NCI-H82 treated with DMSO at 0.1 percent for 48 hours (cell line): ENCODE results near the gene PATL2.
A peak's percentile ranks its signal among the peaks of the same experiment; 100 is the strongest.
"Not testable (repeated sequence)": the region's sequence is repeated elsewhere in the genome, so short reads cannot be mapped to it uniquely, and the experiment has no call there.

Experiments used
- DNase-seq: peaks from one replicate; lab custom pipeline; 2025; ENCODE audit not compliant: unreplicated experiment; lab: John Stamatoyannopoulos, UW

PATL2 gene

DNA sequence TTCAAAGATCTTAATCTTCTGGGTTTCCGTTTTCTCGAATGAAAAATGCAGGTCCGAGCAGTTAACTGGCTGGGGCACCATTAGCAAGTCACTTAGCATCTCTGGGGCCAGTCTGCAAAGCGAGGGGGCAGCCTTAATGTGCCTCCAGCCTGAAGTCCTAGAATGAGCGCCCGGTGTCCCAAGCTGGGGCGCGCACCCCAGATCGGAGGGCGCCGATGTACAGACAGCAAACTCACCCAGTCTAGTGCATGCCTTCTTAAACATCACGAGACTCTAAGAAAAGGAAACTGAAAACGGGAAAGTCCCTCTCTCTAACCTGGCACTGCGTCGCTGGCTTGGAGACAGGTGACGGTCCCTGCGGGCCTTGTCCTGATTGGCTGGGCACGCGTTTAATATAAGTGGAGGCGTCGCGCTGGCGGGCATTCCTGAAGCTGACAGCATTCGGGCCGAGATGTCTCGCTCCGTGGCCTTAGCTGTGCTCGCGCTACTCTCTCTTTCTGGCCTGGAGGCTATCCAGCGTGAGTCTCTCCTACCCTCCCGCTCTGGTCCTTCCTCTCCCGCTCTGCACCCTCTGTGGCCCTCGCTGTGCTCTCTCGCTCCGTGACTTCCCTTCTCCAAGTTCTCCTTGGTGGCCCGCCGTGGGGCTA, at the start of gene PATL2, which contains the start of gene B2M:
Gene PATL2 (minus strand): TSS at position 228 of the 647 bp plus-strand sequence. CDS start 34,833 bp downstream, outside the sequence.
Gene B2M (plus strand): TSS at position 422 of the 647 bp plus-strand sequence. CDS start 30 bp downstream, at position 452.
- peak; percentile 81 for DNase-seq

DNA sequence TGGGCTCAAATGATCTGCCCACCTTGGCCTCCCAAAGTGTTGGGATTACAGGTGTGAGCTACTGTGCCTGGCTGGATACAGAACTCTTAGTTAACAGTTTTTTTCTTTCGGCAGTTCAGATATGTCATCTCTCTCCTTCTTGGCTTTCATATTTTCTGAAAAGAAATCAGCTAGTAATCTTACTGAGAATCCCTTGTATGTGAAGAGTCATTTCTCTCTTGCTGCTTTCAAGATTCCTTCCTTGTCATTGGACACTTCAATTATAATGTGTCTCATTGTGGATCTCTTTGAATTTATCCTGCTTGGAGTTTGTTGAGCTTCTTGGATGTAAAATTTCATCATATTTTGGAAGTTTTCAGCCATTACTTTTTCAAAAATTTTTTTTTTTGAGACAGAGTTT, 42.2 kb upstream of the PATL2 start:
- DNase-seq, result no peak

DNA sequence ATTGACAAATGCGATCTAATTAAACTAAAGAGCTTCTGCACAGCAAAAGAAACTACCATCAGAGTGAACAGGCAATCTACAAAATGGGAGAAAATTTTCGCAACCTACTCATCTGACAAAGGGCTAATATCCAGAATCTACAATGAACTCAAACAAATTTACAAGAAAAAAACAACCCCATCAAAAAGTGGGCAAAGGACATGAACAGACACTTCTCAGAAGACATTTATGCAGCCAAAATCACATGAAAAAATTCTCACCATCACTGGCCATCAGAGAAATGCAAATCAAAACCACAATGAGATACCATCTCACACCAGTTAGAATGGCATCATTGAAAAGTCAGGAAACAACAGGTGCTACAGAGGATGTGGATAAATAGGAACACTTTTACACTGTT, 32.3 kb upstream of the PATL2 start:
- DNase-seq, result not testable (repeated sequence)

DNA sequence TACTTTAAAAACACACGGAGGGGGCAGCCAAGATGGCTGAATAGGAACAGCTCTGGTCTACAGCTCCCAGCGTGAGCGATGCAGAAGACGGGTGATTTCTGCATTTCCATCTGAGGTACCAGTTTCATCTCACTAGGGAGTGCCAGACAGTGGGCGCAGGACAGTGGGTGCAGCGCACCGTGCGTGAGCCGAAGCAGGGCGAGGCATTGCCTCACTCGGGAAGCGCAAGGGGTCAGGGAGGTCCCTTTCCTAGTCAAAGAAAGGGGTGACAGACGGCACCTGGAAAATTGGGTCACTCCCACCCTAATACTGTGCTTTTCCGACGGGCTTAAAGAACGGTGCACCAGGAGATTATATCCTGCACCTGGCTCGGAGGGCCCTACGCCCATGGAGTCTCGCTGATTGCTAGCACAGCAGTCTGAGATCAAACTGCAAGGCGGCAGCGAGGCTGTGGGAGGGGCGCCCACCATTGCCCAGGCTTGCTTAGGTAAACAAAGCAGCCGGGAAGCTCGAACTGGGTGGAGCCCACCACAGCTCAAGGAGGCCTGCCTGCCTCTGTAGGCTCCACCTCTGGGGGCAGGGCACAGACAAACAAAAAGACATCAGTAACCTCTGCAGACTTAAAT, 28.2 kb upstream of the PATL2 start:
- not testable (repeated sequence) for DNase-seq

DNA sequence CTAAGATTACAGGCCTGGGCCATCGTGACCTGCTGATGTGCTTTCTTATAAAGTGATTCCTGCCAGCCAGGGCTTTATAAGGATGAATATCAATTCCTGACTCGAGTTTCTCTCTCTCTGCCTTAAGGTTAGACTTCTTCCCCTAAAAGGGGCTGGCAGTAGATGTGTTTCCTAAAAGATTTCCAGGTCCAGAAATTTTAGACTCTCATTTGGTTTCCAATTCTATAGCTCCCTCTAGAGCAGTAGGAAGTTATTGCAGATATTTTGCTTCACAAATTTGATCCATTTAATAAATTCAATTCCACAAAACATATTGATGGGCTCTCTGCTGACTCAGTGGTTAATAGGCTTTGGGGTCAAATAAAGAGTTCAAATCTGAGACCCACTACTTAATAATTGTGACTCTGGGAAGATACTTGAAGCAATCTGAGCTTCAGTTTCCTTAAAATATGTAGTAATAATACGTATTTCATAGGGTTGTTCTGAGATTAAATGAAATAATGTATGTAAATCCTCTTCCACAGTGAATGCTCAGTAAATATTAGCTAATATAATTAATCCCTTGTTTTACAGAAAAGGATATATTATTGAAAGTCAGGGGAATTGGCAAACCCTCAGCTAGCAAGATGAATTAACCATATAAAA, 27.3 kb upstream of the PATL2 start:
- DNase-seq, result peak; percentile 20

DNA sequence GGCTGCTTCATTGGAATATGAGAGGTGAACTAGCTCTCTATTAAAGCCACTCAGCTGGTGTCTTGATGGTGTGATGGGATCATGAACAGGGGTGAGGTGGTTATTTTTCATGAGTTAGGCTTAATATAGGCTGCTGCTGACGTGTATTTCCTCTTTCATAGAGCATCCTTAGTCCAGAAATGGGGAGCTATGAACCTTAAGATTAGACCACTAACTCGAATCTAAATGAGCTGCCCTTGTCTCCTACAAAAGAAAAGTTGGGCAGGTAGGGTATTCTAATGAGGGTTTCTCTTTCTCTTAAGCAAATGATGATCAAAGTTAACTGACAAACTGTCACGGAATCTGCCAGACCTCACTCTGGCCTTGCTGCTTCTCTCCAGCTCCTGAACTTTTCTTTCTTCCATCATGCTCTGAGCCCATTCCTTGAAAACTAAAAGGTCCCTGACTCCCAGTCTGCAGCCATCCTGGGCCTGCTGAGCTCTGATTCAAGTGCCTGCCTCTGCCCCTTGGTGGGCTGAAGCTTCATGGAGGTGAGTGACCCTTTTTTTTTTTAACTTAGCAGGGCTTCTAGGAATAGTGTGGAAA, 25.1 kb upstream of the PATL2 start, which contains the start of gene TRIM69:
Gene TRIM69 (plus strand): TSS at position 348 of the 585 bp plus-strand sequence. CDS start 177 bp downstream, at position 525.
- no peak for DNase-seq

DNA sequence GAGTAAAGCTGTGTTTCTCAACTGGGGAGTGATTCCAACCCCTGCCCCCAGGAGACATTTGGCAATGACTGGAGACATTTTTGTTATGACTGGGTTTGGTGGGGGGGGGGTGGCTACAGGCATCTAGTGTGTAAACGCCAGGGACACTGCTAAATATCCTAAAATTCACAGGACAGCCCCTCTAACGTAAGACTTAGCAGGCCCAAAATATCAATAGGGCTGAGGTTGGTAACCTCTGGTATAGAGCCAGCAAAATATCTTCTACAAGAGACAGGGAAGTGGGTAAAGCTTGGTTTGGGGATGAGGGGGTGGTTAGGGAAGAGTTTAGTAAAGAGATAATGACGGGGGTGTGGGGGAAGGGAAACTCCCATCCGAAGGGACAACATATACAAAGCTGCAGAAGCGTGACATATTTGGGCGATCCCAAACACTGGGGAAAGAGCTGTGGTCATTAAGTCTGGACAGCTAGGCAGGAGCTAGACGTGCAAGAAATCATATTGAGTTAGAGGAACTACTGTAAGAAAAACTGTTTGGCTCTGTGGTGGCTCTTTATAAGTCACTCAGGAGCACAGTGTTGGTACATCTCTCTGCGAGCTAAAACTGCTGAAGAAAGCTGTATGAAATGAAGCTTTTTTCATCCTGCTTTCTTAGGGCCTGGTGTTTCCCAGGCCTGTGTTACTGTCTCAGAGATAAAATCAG, 24.5 kb upstream of the PATL2 start:
- DNase-seq, result no peak

DNA sequence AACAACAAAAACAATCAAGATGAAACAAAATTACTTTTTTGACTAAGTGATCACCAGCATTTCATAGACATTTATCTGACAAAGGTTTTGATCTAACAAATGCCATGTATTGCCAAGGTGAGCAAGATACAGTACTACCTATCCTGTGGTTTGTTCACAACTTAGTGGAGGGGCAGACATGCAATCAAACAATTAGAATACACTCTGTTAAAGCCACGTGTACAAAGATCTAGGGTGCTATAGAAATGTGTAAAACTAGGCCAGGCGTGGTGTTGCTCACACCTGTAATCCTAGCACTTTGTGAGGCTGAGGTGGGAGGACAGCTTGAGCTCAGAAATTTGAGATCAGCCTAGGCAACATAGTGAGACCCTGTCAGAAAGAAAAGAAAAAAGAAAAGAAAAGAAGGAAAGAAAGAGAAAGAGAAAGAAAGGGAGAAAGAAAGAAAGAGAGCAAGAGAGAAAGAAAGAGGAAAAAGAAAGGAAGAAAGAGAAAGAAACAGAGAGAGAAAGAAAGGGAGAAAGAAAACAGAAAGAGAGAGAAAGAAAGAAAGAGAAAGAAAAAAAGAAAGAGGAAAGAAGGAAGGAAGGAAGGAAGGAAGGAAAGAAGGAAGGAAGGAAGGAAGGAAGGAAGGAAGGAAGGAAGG, 23.8 kb upstream of the PATL2 start:
- no peak for DNase-seq

DNA sequence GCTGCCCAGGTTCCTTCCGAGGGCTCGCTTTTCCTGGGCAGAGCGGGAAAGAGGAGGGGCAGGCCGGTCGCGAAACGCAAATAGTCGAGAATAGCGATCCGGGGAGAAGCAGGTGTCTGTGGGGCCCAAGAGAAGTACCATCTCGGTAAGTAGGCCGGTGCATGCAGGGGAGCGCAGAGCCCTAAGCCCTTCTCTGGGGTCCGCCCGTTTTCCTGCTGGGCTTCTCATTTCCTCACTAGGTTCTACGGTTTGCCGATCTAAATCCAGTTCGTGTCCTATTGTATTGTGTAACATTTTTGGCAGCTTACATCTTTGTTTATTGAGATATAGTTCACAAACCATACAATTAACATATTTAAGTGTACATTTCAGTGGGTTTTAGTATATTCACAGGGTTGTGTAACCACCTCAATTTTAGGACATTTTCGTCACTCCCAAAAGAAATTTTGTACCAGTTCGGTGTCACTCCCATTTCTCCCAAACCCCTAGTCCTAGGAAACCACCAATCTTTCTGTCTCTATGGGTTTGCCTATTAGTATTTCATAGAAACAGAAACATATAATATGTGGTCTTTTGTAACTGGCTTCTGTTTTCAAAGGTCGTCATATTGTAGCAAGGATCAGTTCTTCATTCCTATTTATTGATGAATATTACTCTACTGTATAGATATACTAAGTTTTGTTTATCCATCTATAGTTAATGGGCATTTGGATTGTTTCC, 18.4 kb upstream of the PATL2 start:
- no peak for DNase-seq

DNA sequence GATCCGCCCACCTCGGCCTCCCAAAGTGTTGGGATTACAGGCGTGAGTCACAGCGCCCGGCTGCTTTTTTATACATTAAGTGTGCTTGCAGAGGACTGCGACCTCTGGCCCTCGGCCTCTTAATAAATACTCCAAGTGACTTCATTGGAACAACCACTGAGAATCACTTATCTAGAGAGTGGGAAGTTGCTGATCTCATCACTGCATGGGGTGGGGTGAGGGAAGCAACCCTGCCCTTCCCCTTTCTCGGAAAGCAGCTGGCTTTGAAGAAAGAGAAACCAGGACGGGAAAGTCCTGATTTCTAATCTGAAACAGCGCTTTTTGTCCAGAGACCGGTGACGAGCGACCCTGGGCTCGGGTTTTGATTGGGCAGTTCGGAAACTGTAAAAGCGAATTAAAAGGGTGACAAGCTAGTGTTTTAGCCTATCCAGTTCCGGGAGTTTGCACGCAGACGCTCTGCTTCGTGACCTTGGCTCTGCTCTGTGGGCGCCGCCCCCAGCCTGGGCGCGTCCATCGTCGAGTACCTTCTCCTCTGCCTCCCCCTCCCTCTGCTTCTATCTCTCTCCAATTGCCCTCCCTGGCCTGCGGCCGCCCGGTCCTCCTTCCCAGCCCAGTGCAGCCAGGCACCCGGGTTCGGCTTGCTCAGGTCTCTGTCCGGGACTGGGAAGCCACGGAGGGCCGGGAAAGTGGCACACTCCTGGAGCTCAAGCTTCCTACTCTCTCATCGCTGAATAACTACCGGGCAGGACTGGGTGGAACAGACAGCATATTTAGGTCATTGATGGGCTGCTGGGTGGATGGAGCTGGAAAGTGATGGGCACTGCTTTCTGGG, 17.7 kb upstream of the PATL2 start:
- DNase-seq, result peak; percentile 88

DNA sequence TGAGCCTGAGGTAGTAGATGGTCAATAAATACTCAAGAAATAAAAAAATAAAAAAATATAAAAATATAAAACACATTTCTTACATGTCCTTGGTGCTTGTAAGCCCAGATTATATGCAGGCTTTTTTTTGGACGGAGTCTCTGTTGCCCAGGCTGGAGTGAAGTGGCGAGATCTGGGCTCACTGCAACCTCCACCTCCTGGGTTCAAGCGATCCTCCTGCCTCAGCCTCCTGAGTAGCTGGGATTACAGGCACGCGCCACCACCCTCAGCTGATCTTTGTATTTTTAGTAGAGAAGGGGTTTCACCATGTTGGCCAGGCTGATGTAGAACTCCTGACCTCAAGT, 17.1 kb upstream of the PATL2 start:
- not testable (repeated sequence) for DNase-seq

DNA sequence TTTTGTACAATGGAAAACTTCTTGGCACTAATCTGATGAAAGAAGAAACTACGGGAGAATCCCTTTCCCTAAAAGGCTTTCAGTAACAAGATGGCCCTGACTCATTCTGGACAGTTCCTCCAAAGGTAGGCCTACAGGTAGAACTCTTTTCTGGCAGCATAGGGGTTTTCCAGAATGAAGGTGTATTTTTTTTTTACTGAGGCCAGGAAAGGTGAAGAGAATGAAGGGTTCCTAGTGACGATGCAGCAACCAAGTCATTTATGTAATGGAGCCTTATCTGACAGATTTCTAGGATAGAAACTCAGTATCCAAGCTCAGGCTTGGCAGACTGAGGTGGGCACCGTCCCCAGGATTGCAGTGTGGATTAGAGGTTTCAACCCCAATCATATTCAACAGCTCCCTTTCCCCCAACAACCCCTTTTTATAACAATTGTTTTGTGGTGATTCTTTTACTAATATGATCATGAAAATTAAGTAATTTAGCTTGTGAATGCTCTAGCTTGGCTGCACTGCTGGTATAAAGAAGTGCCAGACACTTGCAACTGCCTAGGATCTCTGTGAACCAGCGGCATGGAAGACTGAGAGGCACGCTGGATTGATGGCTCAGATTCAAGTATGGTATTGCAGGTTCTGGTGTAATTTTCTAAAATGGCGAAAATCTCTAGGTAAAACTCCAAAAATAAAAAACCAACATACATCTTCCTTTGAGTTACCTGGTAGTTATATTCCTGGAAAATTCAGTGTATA, 16.5 kb upstream of the PATL2 start:
- DNase-seq, result no peak

DNA sequence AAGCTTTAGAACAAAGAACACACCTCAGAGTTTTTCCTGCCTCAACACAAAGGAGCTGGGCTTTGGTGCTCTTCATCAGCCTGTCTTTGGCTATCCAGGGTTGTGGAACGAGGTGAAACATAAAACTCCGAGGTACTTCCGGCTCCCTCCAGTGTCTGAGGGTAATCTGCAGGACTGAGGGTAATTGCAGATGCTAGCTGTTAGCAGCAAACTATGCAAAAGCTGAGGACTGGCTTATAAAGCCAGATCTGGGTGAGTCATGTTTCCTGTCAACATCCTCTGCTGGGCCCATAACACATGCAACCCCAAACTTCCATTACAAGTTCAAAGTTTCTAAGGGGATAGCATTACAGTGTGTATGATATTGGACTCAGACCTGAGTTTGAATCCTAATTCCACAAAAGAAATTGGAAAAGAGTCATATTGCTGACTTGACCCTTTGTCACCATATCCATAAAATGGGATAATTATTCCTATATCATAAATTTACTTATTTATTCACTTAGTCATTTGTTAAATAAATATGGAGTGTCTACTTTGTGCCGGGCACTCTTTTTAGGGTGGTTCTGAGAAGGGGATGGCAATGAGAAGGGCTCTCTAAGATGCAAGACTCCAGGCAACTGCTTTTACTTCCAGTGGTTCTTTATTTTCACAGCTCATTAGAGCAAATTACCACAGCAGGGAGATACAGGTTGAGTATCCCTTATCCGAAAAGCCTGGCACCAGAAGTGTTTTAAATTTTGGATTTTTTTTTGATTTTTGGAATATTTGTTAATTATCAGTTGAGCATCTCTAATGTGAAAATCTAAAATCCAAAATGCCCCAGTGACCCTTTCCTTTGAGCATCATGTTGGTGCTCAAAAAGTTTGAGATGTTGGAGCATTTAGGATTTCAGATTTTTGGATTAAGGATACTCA, 15.7 kb upstream of the PATL2 start:
- no peak for DNase-seq

DNA sequence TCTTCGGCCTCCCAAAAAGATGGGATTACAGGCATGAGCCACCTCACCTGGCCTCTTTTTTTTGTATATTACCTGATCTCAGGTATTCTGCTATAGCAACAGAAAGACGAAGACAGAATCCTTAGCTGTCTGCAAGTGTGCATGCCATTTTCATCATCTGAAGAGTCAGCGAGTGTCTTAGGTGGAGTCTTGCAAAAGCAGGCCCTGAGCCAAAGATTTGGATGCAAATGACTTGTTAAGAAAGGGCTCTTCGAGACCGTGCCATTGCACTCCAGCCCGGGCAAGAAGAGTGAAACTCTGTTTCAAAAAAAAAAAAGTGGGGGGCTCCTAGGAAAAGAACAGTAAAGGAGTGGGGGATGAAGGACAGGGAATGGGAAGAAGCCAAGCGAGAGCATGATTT, 15.0 kb upstream of the PATL2 start:
- no peak for DNase-seq

DNA sequence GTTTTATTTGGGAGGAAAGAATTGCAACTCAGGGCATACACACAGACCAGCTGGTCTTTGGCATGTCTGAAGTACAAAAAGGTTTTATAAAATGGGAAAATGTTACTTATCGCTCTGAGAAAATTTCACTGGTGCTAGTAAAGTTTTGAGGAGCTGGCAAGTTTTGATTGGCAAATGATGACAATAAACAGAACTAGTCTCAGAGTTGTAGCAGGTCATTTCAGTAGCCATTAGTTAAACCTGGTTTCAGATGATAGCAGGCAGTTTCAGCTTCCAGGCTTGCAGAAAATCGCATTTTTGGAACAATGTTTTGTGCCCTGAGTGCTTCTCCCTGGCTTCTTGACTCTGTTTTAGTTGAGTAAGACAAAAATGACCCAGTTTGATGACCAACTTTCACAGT, 10.9 kb upstream of the PATL2 start:
- no peak for DNase-seq

DNA sequence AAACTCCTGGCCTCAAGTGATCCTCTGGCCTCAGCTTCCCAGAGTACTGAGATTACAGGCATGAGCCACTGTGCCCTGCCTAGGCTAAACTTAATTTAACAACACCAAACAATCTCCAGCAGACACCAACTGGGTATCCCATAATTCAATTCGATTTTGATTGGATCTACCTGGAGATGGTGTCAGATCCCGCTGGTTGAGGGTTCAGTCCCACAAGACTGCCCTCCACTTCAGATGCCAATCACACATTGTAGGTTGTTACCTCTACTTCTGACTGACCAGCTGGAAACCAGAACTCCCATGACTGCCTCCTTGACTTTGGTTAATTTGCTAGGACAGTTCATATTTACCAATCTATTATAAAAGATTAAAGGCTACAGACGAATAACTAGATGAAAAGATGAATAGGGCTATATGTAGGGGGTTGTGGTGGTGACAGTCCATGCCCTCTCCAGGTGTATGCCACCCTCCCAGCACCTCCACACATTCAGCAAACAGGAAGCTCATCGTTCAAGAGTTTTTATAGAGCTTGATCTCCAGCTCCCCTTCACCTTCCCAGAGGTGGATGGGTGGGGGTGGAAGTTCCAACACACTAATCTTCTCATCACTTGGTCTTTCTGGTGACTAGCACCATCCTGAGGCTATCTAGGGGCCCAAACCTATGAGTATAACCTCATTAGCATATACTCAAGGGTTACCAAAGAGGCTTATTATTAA, 9.5 kb upstream of the PATL2 start:
- DNase-seq, result no peak

DNA sequence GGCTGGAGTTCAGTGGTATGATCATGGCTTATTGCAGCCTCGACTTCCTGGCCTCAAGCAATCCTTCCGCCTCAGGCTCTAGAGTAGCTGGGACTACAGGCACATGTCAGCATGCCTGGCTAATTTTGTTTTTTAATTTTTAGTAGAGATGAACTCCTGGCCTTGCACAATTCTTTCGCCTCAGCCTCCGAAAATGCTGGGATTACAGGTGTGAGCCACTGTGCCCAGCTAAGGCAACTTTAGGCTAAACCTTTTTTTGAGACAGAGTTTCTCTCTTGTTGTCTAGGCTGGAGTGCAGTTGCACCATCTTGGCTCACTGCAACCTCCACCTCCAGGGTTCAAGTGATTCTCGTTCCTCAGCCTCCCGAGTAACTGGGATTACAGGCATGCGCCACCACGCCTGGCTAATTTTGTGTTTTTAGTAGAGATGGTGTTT, 8.9 kb upstream of the PATL2 start:
- not testable (repeated sequence) for DNase-seq
